T-cell (primary cell): Measurements from ENCODE around the gene NDUFS1. TPM values are rescaled to one million over a fixed set of nuclear protein-coding genes. Genes with fewer than 3 reads are reported as not detected.
"Not testable (repeated sequence)": the region's sequence is repeated elsewhere in the genome, so short reads cannot be mapped to it uniquely, and the experiment has no call there.

ENCODE experiments used
- ATAC-seq, 4 experiments: fragments of 200-7000 bp in 3 of 4; fragments of 150-1000 bp in 1 of 4; cut with Tn5 transposase; replicated peaks in 1 of 4; 1 replicate in 3 of 4; 2 replicates in 1 of 4; pipeline ENCODE4 v1.10.0; 2021; ENCODE audit warnings: moderate library complexity in 3 of 4, mild to moderate bottlenecking in 2 of 4, moderate number of reproducible peaks in 1 of 4
- CTCF ChIA-PET, 2 donors: fragments of 300-600 bp; sonication (Branson Sonifier 250); formaldehyde crosslinking; loops; one replicate each; lab custom pipeline; 2022; ENCODE audit warnings: antibody characterized with exemption in 2 of 2; lab: Charles Lee
- POLR2A ChIA-PET, 2 donors: fragments of 300-600 bp; sonication (Branson Sonifier 250); formaldehyde crosslinking; loops; one replicate each; lab custom pipeline; 2022; ENCODE audit warnings: antibody characterized with exemption in 2 of 2; lab: Charles Lee
- DNase-seq, 35 experiments: peaks; one replicate each; pipeline versions ENCODE4 v3.0.0 to v3.0.0-alpha.2; 2013 to 2023
- H3K27ac ChIP-seq: one replicate; pipeline ENCODE4 v1.5.1; 2013; ENCODE audit warnings: low read length
- H3K27me3 ChIP-seq, 2 experiments: replicated peaks in 1 of 2; 1 replicate in 1 of 2; 2 replicates in 1 of 2; pipeline versions ENCODE4 v1.6.1 to v1.7.0; 2013; ENCODE audit warnings: low read length in 1 of 2, mixed read lengths in 1 of 2; ENCODE audit not compliant: control insufficient read depth in 2 of 2, insufficient read depth in 2 of 2; ENCODE audit errors: extremely low read depth in 1 of 2
- H3K36me3 ChIP-seq, 2 donors: 1 replicate in 1 of 2; 2 replicates in 1 of 2; pipeline versions ENCODE4 v1.6.1 to v1.7.0; 2013; ENCODE audit warnings: low read length in 1 of 2; ENCODE audit not compliant: control insufficient read depth in 2 of 2, insufficient read depth in 1 of 2; ENCODE audit errors: extremely low read depth in 1 of 2
- H3K4me1 ChIP-seq, 2 experiments: 1 replicate in 1 of 2; 2 replicates in 1 of 2; pipeline versions ENCODE4 v1.6.1 to v1.7.0; 2013; ENCODE audit warnings: low read length in 2 of 2, mixed read lengths in 1 of 2; ENCODE audit not compliant: insufficient read depth in 2 of 2, control insufficient read depth in 1 of 2; ENCODE audit errors: extremely low read depth in 1 of 2
- H3K4me3 ChIP-seq, 2 donors: 1 replicate in 1 of 2; 2 replicates in 1 of 2; pipeline versions ENCODE4 v1.5.1 to v1.7.0; 2013; ENCODE audit warnings: mild to moderate bottlenecking in 2 of 2, low read length in 1 of 2, moderate library complexity in 1 of 2; ENCODE audit not compliant: control insufficient read depth in 1 of 2; ENCODE audit errors: extremely low read depth in 1 of 2
- H3K9me3 ChIP-seq: 2 replicates; pipeline ENCODE4 v1.7.0; 2013
- H3K27ac Mint-ChIP-seq, 2 donors: one replicate each; pipeline ENCODE4 v1.8.0; 2020 to 2021; ENCODE audit warnings: mild to moderate bottlenecking in 2 of 2, mixed read lengths in 2 of 2
- H3K27me3 Mint-ChIP-seq, 2 donors: one replicate each; pipeline ENCODE4 v1.8.0; 2021 to 2022; ENCODE audit warnings: mixed read lengths in 2 of 2
- H3K36me3 Mint-ChIP-seq: one replicate; pipeline ENCODE4 v1.8.0; 2021; ENCODE audit warnings: mixed read lengths
- H3K4me1 Mint-ChIP-seq, 3 donors: one replicate each; pipeline ENCODE4 v1.8.0; 2020 to 2022; ENCODE audit warnings: mixed read lengths in 3 of 3, mild to moderate bottlenecking in 1 of 3
- H3K4me3 Mint-ChIP-seq, 3 donors: one replicate each; pipeline ENCODE4 v1.8.0; 2020 to 2022; ENCODE audit warnings: mild to moderate bottlenecking in 3 of 3, mixed read lengths in 3 of 3, moderate library complexity in 3 of 3
- H3K9me3 Mint-ChIP-seq, 3 donors: one replicate each; pipeline ENCODE4 v1.8.0; 2020 to 2022; ENCODE audit warnings: mixed read lengths in 3 of 3
- WGBS: methylation state at CpG from one replicate; pipeline ENCODE4 v1.1.5; 2013; ENCODE audit warnings: missing lambda C conversion rate; ENCODE audit not compliant: insufficient coverage; 5-methylcytosine and 5-hydroxymethylcytosine counted together
- total RNA-seq, 35 experiments: library from RNA in 6 of 35; stranded (reverse) in 6 of 35; fragments of 120-200 nt in 1 of 35; gene quantifications; one replicate each; pipeline versions ENCODE4 v1.2.1 to v1.2.4 and lab custom pipeline; 2013 to 2026

The NDUFS1 gene
- total RNA-seq, 5 donors from 2014 or later (not counting 1 experiment from before 2014, with no cell fraction given): 42.1 to 58.1 (median 51.4) TPM

DNA sequence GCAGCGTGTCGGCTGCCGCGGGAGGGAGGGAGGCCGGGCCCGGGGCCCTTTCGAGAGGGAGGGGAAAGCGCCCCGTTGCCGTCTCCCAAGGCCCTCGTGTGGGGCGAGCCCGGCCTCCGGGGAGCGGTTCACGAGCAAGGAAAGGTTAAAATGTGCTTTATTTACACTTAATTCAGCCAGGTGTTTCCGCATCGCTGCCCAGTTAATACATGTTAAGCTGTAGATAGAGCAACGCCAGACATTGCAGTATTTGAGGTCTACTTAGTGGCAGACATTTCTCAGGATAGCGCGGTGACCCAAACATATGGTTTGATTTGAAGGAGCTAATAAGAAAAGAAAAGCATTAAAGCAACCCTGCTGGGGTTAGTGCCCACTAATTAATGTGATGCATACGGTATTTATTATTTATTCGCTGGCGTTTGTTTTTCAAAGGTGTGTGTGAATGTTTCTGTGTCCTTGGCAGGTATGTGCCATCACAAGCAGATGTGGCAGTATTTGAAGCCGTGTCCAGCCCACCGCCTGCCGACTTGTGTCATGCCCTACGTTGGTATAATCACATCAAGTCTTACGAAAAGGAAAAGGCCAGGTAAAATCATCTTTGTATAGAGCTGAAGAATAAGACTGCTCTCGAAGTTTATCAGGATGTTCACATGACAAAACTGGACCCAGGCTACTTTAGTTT, 1.0 kb upstream of the NDUFS1 start:
- CTCF ChIA-PET: interaction anchor here (0.5 to 1.4 kb wide), 3 partner anchors 63 to 77 kb away, joined by 3 to 7 read pairs (median 3); partner anchors contain the start of gene INO80D (in 1 of the 2)
- peak in 3 of 4 experiments; percentile 59 to 62 (median 62) for ATAC-seq
- Mint-ChIP-seq H3K4me3 (peak overlapping the region; percentile 95 to 99 (median 99)), H3K36me3 (peaks cover 26% of the 10 kb centered on the region), H3K9me3 (no peaks in the 10 kb centered on the region), H3K27me3 (no peaks in the 10 kb centered on the region), H3K4me1 (peaks cover 57 to 63% (median 62%) of the 10 kb centered on the region in 3 donors), H3K27ac (peak overlapping the region; percentile 96 to 98)
- H3K27ac ChIP-seq: peak overlapping the region; percentile 73
- peaks cover 0 to 26% of the 10 kb centered on the region in 2 donors for H3K36me3 ChIP-seq
- DNase-seq: peak in 4 of 35 experiments; percentile 2 to 67 (median 54)
- H3K4me1 ChIP-seq: peaks cover 13 to 25% of the 10 kb centered on the region in 2 experiments
- no peaks in the 10 kb centered on the region for H3K9me3 ChIP-seq
- H3K27me3 ChIP-seq: no peaks in the 10 kb centered on the region
- POLR2A ChIA-PET: interaction anchor here in 1 of 2 donors (0.5 to 0.9 kb wide), 2 partner anchors 9 to 92 kb away, joined by 4 read pairs; no protein-coding TSS in a partner anchor
- WGBS: under 1% methylated on average over 22 of the region's 30 CpGs
- peak overlapping the region; percentile 78 to 96 for H3K4me3 ChIP-seq

DNA sequence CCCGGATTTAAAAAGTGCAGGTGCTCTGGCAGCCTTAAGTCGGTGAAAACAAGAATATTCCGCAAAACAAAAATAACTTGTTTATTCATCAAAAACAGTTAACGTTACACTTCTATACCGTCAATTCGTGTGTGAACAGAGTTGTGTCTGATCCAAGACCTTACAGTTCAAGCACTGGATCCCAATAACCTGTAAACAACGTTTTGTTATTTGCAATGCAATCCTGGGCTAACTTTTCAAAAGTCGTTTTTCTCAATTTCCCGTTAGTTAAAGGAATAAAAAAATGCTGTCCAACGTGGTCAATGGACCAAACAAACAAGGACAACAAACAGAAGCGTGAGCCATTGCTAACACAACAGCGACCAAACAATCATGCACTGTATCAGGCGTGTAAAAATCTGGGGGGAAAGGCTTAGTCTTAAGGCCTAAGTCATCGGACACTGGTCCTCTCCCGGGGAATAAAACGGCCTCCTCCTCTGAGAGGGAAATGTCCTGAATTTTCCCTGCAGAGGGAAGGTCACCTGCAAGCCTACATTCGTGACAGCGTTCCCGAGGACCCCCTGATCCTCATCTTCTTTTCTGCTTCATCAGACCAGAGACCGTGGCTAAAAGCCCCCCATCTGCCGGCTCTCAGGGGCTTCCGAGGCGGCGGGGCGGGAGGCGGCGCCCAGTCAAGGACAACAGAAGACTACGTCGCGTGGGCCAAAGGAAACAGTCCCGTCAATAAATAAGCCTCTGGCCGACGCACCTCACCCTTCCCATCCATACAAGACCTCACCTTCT, 490 bp downstream of the NDUFS1 start:
- Histone ChIP-seq H3K4me3 (peak overlapping the region; percentile 78 to 96), H3K27ac (peak overlapping the region; percentile 73), H3K36me3 (peaks cover 0 to 26% of the 10 kb centered on the region in 2 donors), H3K9me3 (no peaks in the 10 kb centered on the region), H3K4me1 (peaks cover 13 to 25% of the 10 kb centered on the region in 2 experiments), H3K27me3 (no peaks in the 10 kb centered on the region)
- POLR2A ChIA-PET: no interaction called here
- Mint-ChIP-seq H3K36me3 (peaks cover 22% of the 10 kb centered on the region), H3K27ac (peak overlapping the region; percentile 96 to 98), H3K4me3 (peak overlapping the region; percentile 95 to 99 (median 99)), H3K4me1 (peaks cover 63 to 66% (median 65%) of the 10 kb centered on the region in 3 donors), H3K9me3 (no peaks in the 10 kb centered on the region), H3K27me3 (no peaks in the 10 kb centered on the region)
- DNase-seq (no peak), ATAC-seq (peak in 2 of 4 experiments; percentile 7)
- CTCF ChIA-PET: no interaction called here
- 2% methylated on average over 21 of the region's 33 CpGs for WGBS

GRCh38 chr2:206157014-206157413, 2.2 kb downstream of the NDUFS1 start:
- WGBS: 93% methylated on average over 3 of the region's 11 CpGs
- peaks cover 46 to 53% (median 52%) of the 10 kb centered on the region in 3 donors for H3K4me1 Mint-ChIP-seq
- ATAC-seq: not testable (repeated sequence)

GRCh38 chr2:206154197-206154596, 5.0 kb downstream of the NDUFS1 start:
- 100% methylated on average over 1 of the region's 3 CpGs for WGBS
- no peak overlapping the region for H3K27ac Mint-ChIP-seq
- Histone ChIP-seq H3K9me3 (no peaks in the 10 kb centered on the region), H3K27ac (no peak overlapping the region), H3K4me3 (no peak overlapping the region), H3K27me3 (no peaks in the 10 kb centered on the region), H3K4me1 (peaks cover 6 to 12% of the 10 kb centered on the region in 2 experiments), H3K36me3 (peaks cover 0 to 21% of the 10 kb centered on the region in 2 donors)
- ChIA-PET CTCF (interaction anchor here in 1 of 2 donors (0.6 kb wide), 2 partner anchors 70 to 859 kb away, joined by 3 to 9 read pairs; no protein-coding TSS in a partner anchor), POLR2A (no interaction called here)
- ATAC-seq (no peak), DNase-seq (no peak)
- peaks cover 16% of the 10 kb centered on the region for H3K36me3 Mint-ChIP-seq
- H3K4me3 Mint-ChIP-seq: no peak overlapping the region
- peaks cover 37 to 42% (median 41%) of the 10 kb centered on the region in 3 donors for H3K4me1 Mint-ChIP-seq
- H3K9me3 Mint-ChIP-seq: no peaks in the 10 kb centered on the region
- no peaks in the 10 kb centered on the region for H3K27me3 Mint-ChIP-seq

More at GRCh38 chr2:206157014-206157413, 2.2 kb downstream of the NDUFS1 start:
- DNase-seq, H3K9me3 Mint-ChIP-seq, H3K4me3 ChIP-seq, H3K27me3 Mint-ChIP-seq, H3K9me3 ChIP-seq, H3K36me3 Mint-ChIP-seq, H3K27ac ChIP-seq, H3K27ac Mint-ChIP-seq, H3K27me3 ChIP-seq: not testable (repeated sequence)
- CTCF ChIA-PET: interaction anchor here (0.5 to 0.6 kb wide), 2 partner anchors 74 to 401 kb away, joined by 3 to 12 read pairs; no protein-coding TSS in a partner anchor
- Histone ChIP-seq H3K36me3 (peaks cover 0 to 13% of the 10 kb centered on the region in 2 donors), H3K4me1 (peaks cover 13 to 25% of the 10 kb centered on the region in 2 experiments)
- peak overlapping the region; percentile 95 to 99 (median 99) for H3K4me3 Mint-ChIP-seq
- POLR2A ChIA-PET: interaction anchor here in 1 of 2 donors (0.7 kb wide), 1 partner anchor 1604 kb away, joined by 3 read pairs; no protein-coding TSS in a partner anchor

DNA sequence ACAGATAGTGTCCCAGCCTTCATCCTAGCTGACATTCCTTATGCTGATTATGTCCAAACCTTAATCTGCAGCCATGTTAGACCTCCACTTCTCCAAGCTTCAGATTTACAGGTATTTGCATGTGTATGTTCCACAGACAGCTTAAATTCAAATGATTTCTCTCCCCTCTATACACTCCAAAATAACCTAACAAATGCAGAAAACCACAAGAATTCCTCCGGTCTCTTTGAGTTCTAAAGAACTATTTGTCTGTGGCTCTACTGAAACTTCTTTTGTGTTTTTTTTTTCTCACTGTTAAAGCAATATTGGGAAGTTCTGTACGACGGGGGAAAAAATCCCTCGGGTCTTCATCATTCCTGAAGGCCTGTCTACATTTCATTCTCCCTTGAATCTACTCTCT, 8.6 kb downstream of the NDUFS1 start:
- no peak overlapping the region for H3K4me3 Mint-ChIP-seq
- peaks cover 42% of the 10 kb centered on the region for H3K36me3 Mint-ChIP-seq
- peaks cover 14 to 24% (median 21%) of the 10 kb centered on the region in 3 donors for H3K4me1 Mint-ChIP-seq
- no CpG with 5 or more reads among the region's 4 CpGs for WGBS
- no peaks in the 10 kb centered on the region for H3K9me3 Mint-ChIP-seq
- ChIA-PET POLR2A (no interaction called here), CTCF (interaction anchor here in 1 of 2 donors (0.7 kb wide), 1 partner anchor 638 kb away, joined by 5 read pairs; no protein-coding TSS in a partner anchor)
- Histone ChIP-seq H3K4me1 (no peaks in the 10 kb centered on the region), H3K9me3 (no peaks in the 10 kb centered on the region), H3K4me3 (no peak overlapping the region), H3K27ac (no peak overlapping the region), H3K36me3 (peaks cover 4 to 52% of the 10 kb centered on the region in 2 donors), H3K27me3 (no peaks in the 10 kb centered on the region)
- ATAC-seq: no peak
- no peak for DNase-seq
- no peak overlapping the region for H3K27ac Mint-ChIP-seq
- no peaks in the 10 kb centered on the region for H3K27me3 Mint-ChIP-seq

GRCh38 chr2:206150168-206150567, 9.1 kb downstream of the NDUFS1 start:
- H3K36me3 ChIP-seq: peaks cover 4 to 56% of the 10 kb centered on the region in 2 donors
- WGBS: no CpG with 5 or more reads among the region's 1 CpG

More at GRCh38 chr2:206150168-206150567, 9.1 kb downstream of the NDUFS1 start:
- Mint-ChIP-seq H3K27me3 (no peaks in the 10 kb centered on the region), H3K9me3 (no peaks in the 10 kb centered on the region), H3K36me3 (peaks cover 42% of the 10 kb centered on the region), H3K4me3 (no peak overlapping the region), H3K4me1 (peaks cover 14 to 24% (median 21%) of the 10 kb centered on the region in 3 donors), H3K27ac (no peak overlapping the region)
- ATAC-seq: no peak
- H3K27me3 ChIP-seq: no peaks in the 10 kb centered on the region
- H3K4me3 ChIP-seq: no peak overlapping the region
- no peak overlapping the region for H3K27ac ChIP-seq
- ChIA-PET POLR2A (no interaction called here), CTCF (interaction anchor here in 1 of 2 donors (0.7 kb wide), 1 partner anchor 638 kb away, joined by 5 read pairs; no protein-coding TSS in a partner anchor)
- H3K4me1 ChIP-seq: no peaks in the 10 kb centered on the region
- no peak for DNase-seq
- H3K9me3 ChIP-seq: no peaks in the 10 kb centered on the region
